ENCODE measurements around the gene BMP6.

DNA sequence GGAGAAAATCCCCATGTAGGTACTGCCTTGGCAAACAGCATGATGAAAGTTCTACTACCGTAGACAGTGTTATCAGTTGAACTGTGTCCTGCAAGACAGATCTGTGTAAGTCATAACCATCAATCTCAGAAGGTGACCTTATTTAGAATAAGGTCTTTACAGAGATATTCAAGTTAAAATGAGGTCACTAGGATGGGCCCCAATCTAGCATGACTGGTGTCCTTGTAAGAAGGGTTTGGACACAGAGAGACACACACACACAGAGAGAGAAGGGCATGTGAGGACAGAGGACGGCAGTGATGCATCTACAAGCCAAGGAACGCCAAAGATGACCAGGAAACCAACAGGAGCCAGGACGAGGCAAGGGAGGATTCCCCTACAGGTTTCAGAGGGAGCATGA, 175.9 kb downstream of the BMP6 start:
- TF ChIP-seq, protein P1, sequence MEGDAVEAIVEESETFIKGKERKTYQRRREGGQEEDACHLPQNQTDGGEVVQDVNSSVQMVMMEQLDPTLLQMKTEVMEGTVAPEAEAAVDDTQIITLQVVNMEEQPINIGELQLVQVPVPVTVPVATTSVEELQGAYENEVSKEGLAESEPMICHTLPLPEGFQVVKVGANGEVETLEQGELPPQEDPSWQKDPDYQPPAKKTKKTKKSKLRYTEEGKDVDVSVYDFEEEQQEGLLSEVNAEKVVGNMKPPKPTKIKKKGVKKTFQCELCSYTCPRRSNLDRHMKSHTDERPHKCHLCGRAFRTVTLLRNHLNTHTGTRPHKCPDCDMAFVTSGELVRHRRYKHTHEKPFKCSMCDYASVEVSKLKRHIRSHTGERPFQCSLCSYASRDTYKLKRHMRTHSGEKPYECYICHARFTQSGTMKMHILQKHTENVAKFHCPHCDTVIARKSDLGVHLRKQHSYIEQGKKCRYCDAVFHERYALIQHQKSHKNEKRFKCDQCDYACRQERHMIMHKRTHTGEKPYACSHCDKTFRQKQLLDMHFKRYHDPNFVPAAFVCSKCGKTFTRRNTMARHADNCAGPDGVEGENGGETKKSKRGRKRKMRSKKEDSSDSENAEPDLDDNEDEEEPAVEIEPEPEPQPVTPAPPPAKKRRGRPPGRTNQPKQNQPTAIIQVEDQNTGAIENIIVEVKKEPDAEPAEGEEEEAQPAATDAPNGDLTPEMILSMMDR (conservative IDR thresholded peaks at IDR 0.05; ENCODE audit: low read depth, low read length) = no peak
- no peak for TF ChIP-seq EZH2 (IDR thresholded peaks at IDR 0.05; ENCODE audit: borderline replicate concordance, low read depth, low read length, poor library complexity, severe bottlenecking)
